HL-60 (cell line): Measurements from ENCODE around the gene PAK4.

ENCODE experiments used
- DNase-seq, 2 experiments: peaks; one replicate each; pipeline ENCODE4 v3.0.0-alpha.2; 2010 to 2020; ENCODE audit warnings: low read depth in 1 of 2, low spot score in 1 of 2
- H3K27ac ChIP-seq: fragments of 250-450 bp; sonication (Bioruptor Pico); replicated peaks from 2 replicates; pipeline ENCODE4 v1.5.1; 2020; ENCODE audit warnings: mild to moderate bottlenecking, moderate library complexity
- H3K27me3 ChIP-seq: fragments of 250-450 bp; sonication (Bioruptor Pico); 2 replicates; pipeline ENCODE4 v1.5.1; 2021; ENCODE audit warnings: mild to moderate bottlenecking, moderate library complexity; ENCODE audit not compliant: insufficient read depth, poor library complexity, severe bottlenecking
- H3K4me3 ChIP-seq: replicated peaks from 2 replicates; pipeline ENCODE4 v1.5.1; 2011; ENCODE audit warnings: mild to moderate bottlenecking, control low read depth, low read length; ENCODE audit not compliant: insufficient read depth
- CTCF ChIP-seq: IDR thresholded peaks from one replicate; pipeline ENCODE4 v1.5.1; 2011; ENCODE audit warnings: low read length, control low read depth, inconsistent platforms; ENCODE audit not compliant: insufficient read depth
- GABPA ChIP-seq: IDR thresholded peaks from 2 replicates; pipeline ENCODE4 v1.6.1; 2012; ENCODE audit warnings: low read depth
- POLR2AphosphoS5 ChIP-seq: IDR thresholded peaks from 2 replicates; pipeline ENCODE4 v1.6.1; 2012; ENCODE audit warnings: low read depth
- REST ChIP-seq: IDR thresholded peaks from 2 replicates; pipeline ENCODE4 v1.6.1; 2012; ENCODE audit warnings: low read depth; ENCODE audit not compliant: insufficient replicate concordance
- SPI1 ChIP-seq: IDR thresholded peaks from 2 replicates; pipeline ENCODE4 v1.6.1; 2012; ENCODE audit warnings: low read depth, mild to moderate bottlenecking, borderline replicate concordance
- long read RNA-seq: library from polyadenylated mRNA; unstranded; transcript quantifications from one replicate; pipeline ENCODE4 v2.0.0, GENCODE V29; 2020

Gene PAK4
- long read RNA-seq, full-length matches to known transcripts, result 6 of 9 reads
- long read RNA-seq, partial matches to known transcripts, result 0 of 9 reads
- long read RNA-seq, other reads (novel, unspliced or antisense), result 3 of 9 reads

GRCh38 chr19:39125554-39126311 lies at the start of gene PAK4:
Gene PAK4, plus strand, starts transcription at chr19:39125786. Its CDS starts 43,768 bp downstream, at chr19:39169554.
- peak; percentile 95 to 97 for DNase-seq
- peak within 1 kb of the TSS; percentile 81 for H3K4me3 ChIP-seq
- H3K27me3 ChIP-seq, result no peaks in the 10 kb centered on the region
- TF ChIP-seq POLR2AphosphoS5 (peak; percentile 54; the same call in 1 of the 2 replicates), CTCF (no peak), REST (peak; percentile 44), SPI1 (no peak), GABPA (no peak)
- peak within 1 kb of the TSS; percentile 67 for H3K27ac ChIP-seq

GRCh38 chr19:39077323-39077722 lies 48.3 kb upstream of the PAK4 start:
- Histone ChIP-seq H3K27ac (no peak overlapping the region), H3K4me3 (no peak overlapping the region), H3K27me3 (peaks cover 2% of the 10 kb centered on the region)
- no peak for TF ChIP-seq GABPA
- TF ChIP-seq REST, result no peak
- no peak for TF ChIP-seq POLR2AphosphoS5
- DNase-seq, result no peak

GRCh38 chr19:39078436-39079200 lies 47.0 kb upstream of the PAK4 start:
- TF ChIP-seq CTCF, result no peak
- TF ChIP-seq SPI1, result no peak
- no peak for TF ChIP-seq POLR2AphosphoS5
- no peak for TF ChIP-seq REST
- TF ChIP-seq GABPA, result no peak
- Histone ChIP-seq H3K4me3 (no peak overlapping the region), H3K27me3 (peaks cover 13% of the 10 kb centered on the region), H3K27ac (no peak overlapping the region)
- DNase-seq, result no peak
